Colonic mucosa (tissue), 4 donors: ENCODE measurements around the gene DNASE1L3. TPM values are rescaled to one million over a fixed set of nuclear protein-coding genes. Genes with fewer than 3 reads are reported as not detected.

Source experiments
- DNase-seq: peaks from one replicate; pipeline ENCODE4 v3.0.0-alpha.2; 2020
- H3K27ac ChIP-seq: fragments of 200-600 bp; one replicate; pipeline ENCODE4 v1.8.0; 2021
- H3K27me3 ChIP-seq: fragments of 200-600 bp; one replicate; pipeline ENCODE4 v1.8.0; 2021
- H3K36me3 ChIP-seq: fragments of 200-600 bp; one replicate; pipeline ENCODE4 v1.8.0; 2021
- H3K4me1 ChIP-seq: fragments of 200-600 bp; one replicate; pipeline ENCODE4 v1.8.0; 2021; ENCODE audit warnings: mild to moderate bottlenecking
- H3K4me3 ChIP-seq: fragments of 200-600 bp; one replicate; pipeline ENCODE4 v1.8.0; 2021
- H3K9ac ChIP-seq, 2 donors: one replicate each; pipeline ENCODE4 v1.7.0; 2013; ENCODE audit warnings: control low read depth in 2 of 2, low read depth in 2 of 2, low read length in 2 of 2
- H3K9me3 ChIP-seq: fragments of 200-600 bp; one replicate; pipeline ENCODE4 v1.8.0; 2021
- CTCF ChIP-seq: fragments of 200-600 bp; IDR thresholded peaks from one replicate; pipeline ENCODE4 v1.8.0; 2022; ENCODE audit warnings: antibody characterized with exemption, mild to moderate bottlenecking
- intact Hi-C: fragments of 100-400 bp; cut with DNase I; formaldehyde crosslinking; loops from one replicate; pipeline ENCODE4 v1.14.1; 2022
- total RNA-seq, 2 donors: library from RNA; stranded (reverse); fragmentation: NEBNext Ultra II Directional in 1 of 2; extraction: Animal tissue kit (Norgen Biotek cat#: 25700) in 1 of 2; gene quantifications; one replicate each; pipeline ENCODE4 v1.2.1, GENCODE V29; 2021
- donor health status: healthy.
- donor health status: DM: no; HTN: no; CAD: no.
- donor health status: DM: no; HTN: no; CAD: no.

Gene DNASE1L3
- total RNA-seq, 2 donors from 2014 or later = 2.2 to 6.2 TPM

- Histone ChIP-seq H3K36me3 (no peaks in the 10 kb centered on the region), H3K9ac (no peak overlapping the region), H3K4me3 (no peak overlapping the region), H3K4me1 (no peaks in the 10 kb centered on the region), H3K27ac (no peak overlapping the region), H3K27me3 (no peaks in the 10 kb centered on the region), H3K9me3 (no peaks in the 10 kb centered on the region)
- DNase-seq = no peak
- intact Hi-C loops = no loop called here
- no peak for TF ChIP-seq CTCF
Observed at GRCh38 chr3:58190291-58190690, 20.5 kb downstream of the DNASE1L3 start.

- no peaks in the 10 kb centered on the region for H3K4me1 ChIP-seq
- H3K27me3 ChIP-seq = no peaks in the 10 kb centered on the region
- intact Hi-C loops = loop anchor here (5.0 to 10.0 kb wide), 2 partner anchors 38 to 225 kb away; no protein-coding TSS in a partner anchor
Observed at GRCh38 chr3:58189691-58190090, 21.1 kb downstream of the DNASE1L3 start.

GRCh38 chr3:58188921-58189451 is 21.8 kb downstream of the DNASE1L3 start:
- Histone ChIP-seq H3K9me3 (no peaks in the 10 kb centered on the region), H3K27ac (no peak overlapping the region), H3K27me3 (no peaks in the 10 kb centered on the region), H3K9ac (no peak overlapping the region), H3K4me1 (no peaks in the 10 kb centered on the region), H3K36me3 (no peaks in the 10 kb centered on the region), H3K4me3 (no peak overlapping the region)
- no peak for TF ChIP-seq CTCF
- no peak for DNase-seq
- intact Hi-C loops = loop anchor here (5.0 to 10.0 kb wide), 2 partner anchors 38 to 226 kb away; no protein-coding TSS in a partner anchor

More at GRCh38 chr3:58189691-58190090, 21.1 kb downstream of the DNASE1L3 start:
- H3K9me3 ChIP-seq = no peaks in the 10 kb centered on the region
- TF ChIP-seq CTCF = no peak
- DNase-seq = no peak
- H3K27ac ChIP-seq = no peak overlapping the region
- H3K9ac ChIP-seq = no peak overlapping the region
- H3K4me3 ChIP-seq = no peak overlapping the region
- H3K36me3 ChIP-seq = no peaks in the 10 kb centered on the region

GRCh38 chr3:58188173-58188564 is 22.6 kb downstream of the DNASE1L3 start:
- no peaks in the 10 kb centered on the region for H3K9me3 ChIP-seq
- no peak overlapping the region for H3K9ac ChIP-seq
- H3K27ac ChIP-seq = no peak overlapping the region
- DNase-seq = no peak
- no peaks in the 10 kb centered on the region for H3K4me1 ChIP-seq
- H3K27me3 ChIP-seq = no peaks in the 10 kb centered on the region
- no peak overlapping the region for H3K4me3 ChIP-seq
- TF ChIP-seq CTCF = no peak
- H3K36me3 ChIP-seq = no peaks in the 10 kb centered on the region
- intact Hi-C loops = loop anchor here (5.0 to 10.0 kb wide), 2 partner anchors 39 to 227 kb away; no protein-coding TSS in a partner anchor

- Histone ChIP-seq H3K9me3 (no peaks in the 10 kb centered on the region), H3K36me3 (no peaks in the 10 kb centered on the region), H3K9ac (no peak overlapping the region), H3K4me1 (no peaks in the 10 kb centered on the region), H3K4me3 (no peak overlapping the region), H3K27me3 (no peaks in the 10 kb centered on the region), H3K27ac (no peak overlapping the region)
- no peak for TF ChIP-seq CTCF
- DNase-seq = no peak
- intact Hi-C loops = loop anchor here (5.0 to 10.0 kb wide), 2 partner anchors 42 to 230 kb away; no protein-coding TSS in a partner anchor
Observed at GRCh38 chr3:58184982-58185360, 25.8 kb downstream of the DNASE1L3 start.
